ENCODE measurements around the gene AURKAIP1. TPM values are rescaled to one million over a fixed set of nuclear protein-coding genes. Genes with fewer than 3 reads are reported as not detected.

Gene AURKAIP1
- polyA plus RNA-seq, 1 donor, result 69.3 TPM

- no peak for DNase-seq (ENCODE audit: low read depth)
Observed at GRCh38 chr1:1361233-1361981, 13.6 kb downstream of the AURKAIP1 start.

GRCh38 chr1:1360506-1361169, 14.4 kb downstream of the AURKAIP1 start:
- no peak for DNase-seq (ENCODE audit: low read depth)

- no peak for DNase-seq (ENCODE audit: low read depth)
Observed at GRCh38 chr1:1359664-1360468, 15.1 kb downstream of the AURKAIP1 start.

DNA sequence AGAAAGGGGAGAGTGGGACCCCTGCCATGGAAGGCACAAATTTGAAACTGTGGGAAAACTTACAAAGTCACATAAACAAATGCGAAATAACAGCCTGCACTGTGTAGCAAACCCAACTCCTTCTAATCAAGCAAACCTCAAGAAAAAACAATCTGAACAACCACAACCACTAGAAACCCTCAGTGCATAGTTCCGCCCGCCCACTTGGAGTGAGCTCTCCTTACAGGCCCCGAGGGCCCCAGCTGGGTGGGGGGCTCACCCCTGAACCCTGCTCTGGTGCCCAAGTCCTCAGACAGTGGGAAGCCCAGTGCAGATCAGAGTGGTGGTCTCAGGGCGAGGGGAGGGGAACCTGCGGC, 15.7 kb downstream of the AURKAIP1 start:
- no peak for DNase-seq (ENCODE audit: low read depth)

DNA sequence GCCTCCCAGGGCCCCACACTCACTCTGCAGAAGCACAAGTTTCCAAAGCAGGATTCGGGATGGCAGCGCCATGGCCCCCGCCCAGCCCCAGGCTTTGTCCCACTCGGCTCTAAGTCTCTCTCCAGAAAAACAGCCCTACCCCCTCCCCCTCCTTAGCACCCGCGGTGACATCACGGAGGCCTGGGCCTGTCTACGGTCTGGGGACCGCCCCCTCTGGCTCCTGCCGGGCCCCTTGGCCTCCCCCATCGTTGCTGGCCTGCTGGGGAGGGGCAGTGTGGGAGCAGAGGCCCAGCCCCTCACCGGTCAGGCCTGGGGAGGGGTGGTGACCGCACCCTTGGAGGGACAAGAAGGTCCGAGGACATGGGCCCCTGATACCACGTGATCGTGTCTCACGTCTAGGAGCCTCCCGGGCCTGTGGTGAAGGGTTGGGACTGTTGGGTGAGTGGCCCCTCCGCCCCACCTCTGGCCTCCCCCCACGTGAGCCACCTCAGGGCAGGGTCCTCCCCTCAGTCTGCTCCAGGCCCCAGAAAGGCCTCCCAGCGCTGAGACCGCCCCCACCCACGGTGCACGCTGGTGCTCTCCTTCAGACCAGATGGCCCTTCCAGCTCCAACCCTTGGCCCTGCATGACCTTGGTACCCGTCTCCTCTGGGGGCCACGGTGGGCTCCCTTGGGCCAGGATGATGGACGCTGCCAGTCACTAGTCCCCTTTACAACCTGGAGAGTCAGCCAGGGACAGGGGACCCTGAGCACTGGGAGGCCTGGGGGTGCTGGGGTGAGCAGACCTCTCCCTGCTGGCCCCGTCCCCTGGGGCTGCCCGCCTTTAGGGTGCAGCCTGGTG, 16.4 kb downstream of the AURKAIP1 start, which contains the start of gene MXRA8:
TSS of gene MXRA8 (minus strand) at position 123 of the 839 bp plus-strand sequence. CDS start at position 72, 51 bp downstream.
- DNase-seq (ENCODE audit: low read depth), result no peak

- no peak for DNase-seq (ENCODE audit: low read depth)
Observed at GRCh38 chr1:1357871-1358432, 17.1 kb downstream of the AURKAIP1 start.

DNA sequence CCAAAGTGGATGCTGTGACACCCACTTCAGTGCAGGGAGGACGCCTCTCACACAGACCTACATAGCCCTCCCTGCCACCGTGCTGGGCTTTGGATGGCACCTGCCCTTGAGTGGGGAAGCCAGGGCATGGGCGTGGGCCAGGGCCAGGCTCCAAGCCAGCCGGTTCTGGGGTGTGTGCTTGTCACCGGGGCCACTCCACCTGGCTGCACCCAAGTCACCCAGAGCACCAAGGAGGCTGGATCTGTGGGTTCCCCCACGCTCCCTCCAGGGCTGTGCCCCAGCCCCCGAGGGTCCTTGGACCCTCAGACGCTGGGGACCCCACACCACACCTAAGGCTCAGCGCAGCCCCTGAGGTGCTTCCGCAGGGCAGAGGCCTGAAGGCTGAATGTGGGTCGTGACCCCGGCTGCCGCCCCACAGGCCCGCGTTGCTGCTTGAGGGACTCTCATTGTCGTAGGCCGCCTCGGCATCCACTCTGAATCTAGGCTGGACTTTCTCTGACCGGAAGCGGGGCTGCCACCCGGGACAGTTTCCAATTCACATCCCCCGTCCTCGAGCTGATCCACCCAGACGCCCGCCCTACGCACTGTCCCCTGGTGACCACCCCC, 18.1 kb downstream of the AURKAIP1 start:
- no peak for DNase-seq (ENCODE audit: low read depth)

DNA sequence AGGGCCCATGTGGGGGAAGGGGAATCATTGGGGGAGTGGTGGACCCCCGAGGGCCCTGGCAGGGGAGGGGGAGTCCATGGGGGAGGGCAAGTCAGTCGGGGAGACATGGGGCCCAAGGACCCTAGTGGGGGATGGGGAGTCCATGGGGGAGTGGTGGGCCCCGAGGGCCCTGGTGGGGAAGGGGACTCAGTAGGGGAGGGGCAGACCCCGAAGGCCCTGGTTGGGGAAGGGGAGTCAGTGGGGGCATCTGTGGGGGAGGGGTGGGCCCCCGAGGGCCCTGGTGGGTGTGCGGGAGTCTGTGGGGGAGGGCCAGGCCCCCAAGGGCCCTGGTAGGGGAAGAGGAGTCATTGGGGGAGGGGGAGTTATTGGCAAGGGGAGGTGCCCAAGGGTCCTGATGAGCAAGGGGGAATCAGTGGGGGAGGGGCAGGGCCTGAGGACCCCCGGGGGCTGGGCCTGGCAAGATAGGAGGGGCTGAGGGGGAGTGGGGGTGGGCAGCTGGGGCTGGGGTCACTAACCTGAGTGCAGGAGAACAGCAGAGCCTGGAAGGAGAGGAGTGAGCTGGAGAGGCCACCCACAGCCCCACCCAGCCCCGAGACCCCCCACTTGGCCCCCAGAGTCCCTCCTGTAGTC, 18.7 kb downstream of the AURKAIP1 start:
- DNase-seq (ENCODE audit: low read depth), result no peak

DNA sequence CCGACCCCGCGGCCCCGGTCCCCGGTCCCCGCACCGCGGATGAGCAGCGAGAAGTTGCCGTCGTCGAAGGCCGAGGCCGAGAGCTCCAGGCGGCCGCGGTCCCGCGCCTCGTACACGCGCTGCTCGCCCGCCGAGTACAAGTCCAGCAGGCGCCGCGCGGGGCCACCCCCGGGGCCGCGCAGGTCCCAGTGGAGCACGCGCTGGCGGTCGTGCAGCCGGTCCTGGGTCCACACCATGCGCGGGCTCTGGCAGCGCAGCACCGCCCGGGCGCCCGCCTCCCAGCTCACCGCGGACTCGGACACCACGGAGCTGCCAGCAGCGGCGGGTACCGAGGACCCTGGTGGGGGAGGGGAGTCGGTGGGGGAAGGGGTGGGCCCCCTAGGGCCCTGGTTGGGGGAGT, 19.6 kb downstream of the AURKAIP1 start:
- no peak for DNase-seq (ENCODE audit: low read depth)

GRCh38 chr1:1354271-1355247, 20.4 kb downstream of the AURKAIP1 start:
- DNase-seq (ENCODE audit: low read depth), result no peak

DNA sequence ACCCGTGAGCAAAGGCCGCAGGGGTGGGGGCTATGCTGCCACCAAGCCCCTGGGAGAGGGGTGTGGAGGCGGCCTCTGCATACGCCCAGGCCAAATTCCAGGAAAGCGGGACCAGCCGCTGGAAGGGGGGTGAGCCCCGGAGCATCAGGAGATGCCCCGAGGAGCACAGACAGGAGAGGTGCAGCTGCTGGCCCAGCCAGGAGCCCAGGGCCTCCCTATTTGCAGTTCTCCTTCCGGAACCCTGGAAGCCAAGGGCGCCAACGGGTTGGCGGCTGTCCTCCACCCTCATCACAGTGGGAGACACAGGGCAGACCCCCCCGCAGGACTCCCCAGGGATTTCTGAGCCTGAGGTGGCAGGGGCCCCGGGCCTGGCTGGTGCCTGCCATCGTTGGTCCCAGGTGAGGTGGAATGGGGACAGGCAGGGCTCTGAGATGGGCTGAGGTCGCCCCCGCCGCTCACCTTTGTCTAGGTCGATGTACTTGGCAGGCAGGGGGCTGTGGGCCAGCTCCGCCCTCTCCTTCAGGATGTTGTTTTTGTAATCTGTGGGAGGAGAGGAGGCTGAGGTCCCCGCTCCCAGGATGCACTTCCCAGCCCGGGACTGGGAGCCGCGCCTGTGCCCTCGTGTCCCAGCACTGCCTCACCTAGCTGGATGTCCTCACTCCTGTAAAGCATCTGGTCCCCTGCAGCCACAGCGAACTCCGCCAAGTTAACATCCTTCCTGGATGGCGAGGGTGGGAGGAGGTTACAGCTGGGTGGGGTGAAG, 21.4 kb downstream of the AURKAIP1 start:
- DNase-seq (ENCODE audit: low read depth), result no peak

DNA sequence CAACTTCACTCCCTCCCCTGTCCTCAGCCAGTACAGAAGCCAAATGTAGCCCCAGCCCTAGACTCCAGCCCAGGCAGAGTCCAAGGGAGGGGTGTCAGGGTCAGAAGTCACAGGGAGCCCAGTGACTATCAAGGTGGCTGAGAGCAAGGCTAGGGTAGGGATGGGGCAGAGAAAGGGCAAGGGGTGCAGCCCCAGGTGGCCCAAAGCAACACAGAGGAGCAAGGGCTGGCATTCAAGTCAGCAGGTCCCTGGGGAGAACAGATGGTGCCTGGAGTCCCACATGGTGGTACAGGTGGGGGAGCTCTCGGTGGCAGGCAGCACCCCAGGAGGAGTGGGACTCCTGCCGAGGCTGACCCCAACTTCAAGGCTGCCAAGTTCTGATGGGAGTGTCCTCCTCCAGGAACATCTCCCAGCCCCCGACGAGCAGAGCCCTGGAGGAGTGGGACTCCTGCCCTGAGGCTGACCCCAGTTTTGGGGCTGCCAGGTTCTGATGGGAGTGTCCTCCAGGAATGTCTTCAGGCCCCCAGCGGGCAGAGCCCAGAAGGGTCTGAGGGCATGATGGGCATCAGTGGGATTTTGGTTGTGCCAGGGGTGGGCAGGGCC, 22.1 kb downstream of the AURKAIP1 start:
- no peak for DNase-seq (ENCODE audit: low read depth)

- DNase-seq (ENCODE audit: low read depth), result no peak
Observed at GRCh38 chr1:1351511-1352427, 23.2 kb downstream of the AURKAIP1 start.

GRCh38 chr1:1349256-1350012, 25.6 kb downstream of the AURKAIP1 start, which contains the start of gene DVL1:
DVL1 (minus strand) TSS chr1:1349418; CDS start chr1:1349065, 353 bp downstream.
- no peak for DNase-seq (ENCODE audit: low read depth)

DNA sequence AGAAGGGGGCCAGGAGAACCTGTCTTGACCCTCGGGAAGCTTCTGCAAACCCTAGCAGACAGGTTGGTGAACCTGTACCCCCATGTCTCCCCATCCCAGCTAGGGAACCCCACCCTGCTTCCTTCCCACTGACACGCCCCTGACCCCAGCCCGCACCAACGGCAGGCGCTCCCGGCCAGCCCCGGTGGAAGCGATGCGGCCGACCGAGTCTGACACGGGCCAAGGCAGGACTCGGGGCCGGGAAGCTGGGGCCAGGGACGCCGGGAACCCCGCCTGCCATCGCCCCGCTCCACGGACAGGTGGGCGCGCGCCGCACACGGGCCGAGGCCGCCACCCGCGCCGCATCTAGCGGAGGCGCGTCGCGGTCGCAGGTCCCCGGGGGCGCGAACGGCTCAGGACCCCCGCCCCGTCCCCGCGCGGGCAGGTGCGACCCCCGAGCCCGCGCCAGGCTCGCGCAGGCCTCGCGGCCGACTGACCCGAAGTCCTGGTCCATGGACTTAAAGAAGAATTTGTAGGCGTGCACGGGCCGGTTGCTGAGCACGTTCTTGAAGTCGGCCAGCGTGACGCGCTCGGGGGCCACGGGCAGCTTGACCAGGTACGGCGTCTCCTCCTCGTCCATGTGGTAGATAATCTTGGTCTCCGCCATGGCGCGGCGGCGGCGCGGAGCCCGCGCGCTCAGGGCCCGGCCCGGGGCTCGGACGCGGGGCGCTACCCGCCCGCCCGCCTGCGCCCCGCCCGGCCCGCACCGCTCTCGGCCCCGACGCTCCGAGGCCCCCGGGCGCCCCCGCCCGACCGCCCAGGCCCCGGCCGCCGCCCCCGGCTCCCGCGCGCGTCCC, 26.4 kb downstream of the AURKAIP1 start:
- DNase-seq (ENCODE audit: low read depth), result no peak
